CD4-positive, alpha-beta T cell treated with Interleukin-6 at 100 ng/mL for 8 hours (primary cell): ENCODE data around the gene MIS18A.
"Not testable (repeated sequence)": the region's sequence is repeated elsewhere in the genome, so short reads cannot be mapped to it uniquely, and the experiment has no call there.

Source experiments
- DNase-seq: peaks from one replicate; pipeline ENCODE4 v3.0.0-alpha.2; 2020; ENCODE audit warnings: mixed read lengths, low spot score

The MIS18A gene

GRCh38 chr21:32304998-32305397 is 26.1 kb upstream of the MIS18A start:
- no peak for DNase-seq

- DNase-seq, result no peak
Measured at GRCh38 chr21:32303385-32303784, 24.5 kb upstream of the MIS18A start.

- DNase-seq, result no peak
Measured at GRCh38 chr21:32302560-32302959, 23.7 kb upstream of the MIS18A start.

- DNase-seq, result no peak
Measured at GRCh38 chr21:32301596-32301995, 22.7 kb upstream of the MIS18A start.

- DNase-seq, result no peak
Measured at GRCh38 chr21:32300117-32300681, 21.4 kb upstream of the MIS18A start.

- no peak for DNase-seq
Measured at GRCh38 chr21:32299695-32300094, 20.8 kb upstream of the MIS18A start.

GRCh38 chr21:32298658-32299081 is 19.8 kb upstream of the MIS18A start, which contains the start of gene MRAP:
Gene MRAP, plus strand, starts transcription at chr21:32298855. Its CDS starts 117 bp downstream, at chr21:32298972.
- DNase-seq, result no peak

- no peak for DNase-seq
Measured at GRCh38 chr21:32298148-32298559, 19.3 kb upstream of the MIS18A start.

GRCh38 chr21:32297449-32297848 is 18.6 kb upstream of the MIS18A start:
- no peak for DNase-seq

GRCh38 chr21:32285476-32285875 is 6.6 kb upstream of the MIS18A start:
- DNase-seq, result no peak

- no peak for DNase-seq
Measured at GRCh38 chr21:32282992-32283391, 4.1 kb upstream of the MIS18A start.

GRCh38 chr21:32281531-32281930 is 2.7 kb upstream of the MIS18A start:
- DNase-seq, result no peak

GRCh38 chr21:32279377-32279680 is 480 bp upstream of the MIS18A start:
- no peak for DNase-seq

GRCh38 chr21:32278103-32278502 is 746 bp downstream of the MIS18A start:
- no peak for DNase-seq

- DNase-seq, result no peak
Measured at GRCh38 chr21:32276671-32277070, 2.2 kb downstream of the MIS18A start.

GRCh38 chr21:32270748-32271147 is 8.1 kb downstream of the MIS18A start:
- no peak for DNase-seq

- DNase-seq, result not testable (repeated sequence)
Measured at GRCh38 chr21:32265321-32265720, 13.5 kb downstream of the MIS18A start.

GRCh38 chr21:32261929-32262328 is 16.9 kb downstream of the MIS18A start:
- no peak for DNase-seq

- DNase-seq, result no peak
Measured at GRCh38 chr21:32260130-32260529, 18.7 kb downstream of the MIS18A start.

- not testable (repeated sequence) for DNase-seq
Measured at GRCh38 chr21:32258786-32259048, 20.1 kb downstream of the MIS18A start.

- DNase-seq, result no peak
Measured at GRCh38 chr21:32257962-32258785, 20.7 kb downstream of the MIS18A start.

GRCh38 chr21:32256873-32257620 is 21.8 kb downstream of the MIS18A start:
- no peak for DNase-seq

- DNase-seq, result no peak
Measured at GRCh38 chr21:32256251-32256650, 22.6 kb downstream of the MIS18A start.
